OCI-LY1 (cell line): ENCODE measurements around the gene RASA2.
A peak's percentile ranks its signal among the peaks of the same experiment; 100 is the strongest.

ENCODE experiments used
- H2AFZ ChIP-seq: fragments of 200-600 bp; sonication (generic), shearing (Covaris generic); 2 replicates; pipeline ENCODE4 v1.6.0; 2014; ENCODE audit warnings: antibody characterized with exemption, mild to moderate bottlenecking, low read length
- H3F3A ChIP-seq: fragments of 200-600 bp; sonication (generic), shearing (Covaris generic); 2 replicates; pipeline ENCODE4 v1.6.0; 2014; ENCODE audit warnings: mild to moderate bottlenecking, antibody characterized with exemption, low read length, moderate library complexity; ENCODE audit not compliant: insufficient read depth
- H3K27ac ChIP-seq: fragments of 200-600 bp; sonication (generic); 2 replicates; pipeline ENCODE4 v1.5.1; 2014; ENCODE audit warnings: low read length, mixed run types, mild to moderate bottlenecking, low read depth; ENCODE audit not compliant: poor library complexity, severe bottlenecking
- H3K27me3 ChIP-seq: fragments of 200-600 bp; sonication (generic); 2 replicates; pipeline ENCODE4 v1.6.0; 2014; ENCODE audit warnings: antibody characterized with exemption, mild to moderate bottlenecking, low read length, moderate library complexity; ENCODE audit not compliant: insufficient read depth
- H3K36me3 ChIP-seq: fragments of 200-600 bp; sonication (generic); 2 replicates; pipeline ENCODE4 v1.6.1; 2014; ENCODE audit warnings: mild to moderate bottlenecking, antibody characterized with exemption, low read length, moderate library complexity, mixed read lengths; ENCODE audit not compliant: insufficient read depth
- H3K4me1 ChIP-seq: fragments of 200-600 bp; sonication (generic); 2 replicates; pipeline ENCODE4 v1.5.1; 2014; ENCODE audit warnings: mild to moderate bottlenecking, low read length, moderate library complexity; ENCODE audit not compliant: insufficient read depth, severe bottlenecking
- H3K4me2 ChIP-seq: fragments of 200-600 bp; sonication (generic), shearing (Covaris generic); 2 replicates; pipeline ENCODE4 v1.6.1; 2014; ENCODE audit warnings: low read length
- H3K4me3 ChIP-seq: fragments of 200-600 bp; sonication (generic); 2 replicates; pipeline ENCODE4 v1.5.1; 2014; ENCODE audit warnings: low read length, low read depth, mild to moderate bottlenecking, mixed read lengths; ENCODE audit not compliant: poor library complexity, severe bottlenecking
- H3K79me2 ChIP-seq: fragments of 200-600 bp; shearing (Covaris generic); 2 replicates; pipeline ENCODE4 v1.6.1; 2016; ENCODE audit warnings: mixed run types, low read length, mixed read lengths; ENCODE audit not compliant: insufficient read depth
- H3K9ac ChIP-seq: fragments of 200-600 bp; sonication (generic), shearing (Covaris generic); 2 replicates; pipeline ENCODE4 v1.6.1; 2014; ENCODE audit warnings: mild to moderate bottlenecking, low read length, mixed read lengths
- H3K9me2 ChIP-seq: fragments of 200-600 bp; sonication (generic), shearing (Covaris generic); 2 replicates; pipeline ENCODE4 v1.6.1; 2014; ENCODE audit warnings: low read depth, mild to moderate bottlenecking, low read length, mixed read lengths
- H3K9me3 ChIP-seq: fragments of 200-600 bp; shearing (Covaris generic); 2 replicates; pipeline ENCODE4 v1.6.1; 2014; ENCODE audit warnings: low read length, mixed read lengths
- H4K20me1 ChIP-seq: fragments of 200-600 bp; sonication (generic), shearing (Covaris generic); 2 replicates; pipeline ENCODE4 v1.6.0; 2016; ENCODE audit warnings: mild to moderate bottlenecking, low read length; ENCODE audit not compliant: insufficient read depth
- EZH2 ChIP-seq: fragments of 200-600 bp; sonication (generic), shearing (Covaris generic); IDR thresholded peaks from 2 replicates; pipeline ENCODE4 v1.8.0; 2017; ENCODE audit warnings: borderline replicate concordance, mixed run types, mild to moderate bottlenecking, antibody characterized with exemption, low read length, moderate library complexity, mixed read lengths
- TF ChIP-seq, protein P1 (sequence below): fragments of 200-600 bp; sonication (generic), shearing (Covaris generic); IDR thresholded peaks from 2 replicates; pipeline ENCODE4 v1.5.1; 2017; ENCODE audit warnings: mild to moderate bottlenecking, antibody characterized with exemption, low read length, moderate library complexity, mixed read lengths

The RASA2 gene

DNA sequence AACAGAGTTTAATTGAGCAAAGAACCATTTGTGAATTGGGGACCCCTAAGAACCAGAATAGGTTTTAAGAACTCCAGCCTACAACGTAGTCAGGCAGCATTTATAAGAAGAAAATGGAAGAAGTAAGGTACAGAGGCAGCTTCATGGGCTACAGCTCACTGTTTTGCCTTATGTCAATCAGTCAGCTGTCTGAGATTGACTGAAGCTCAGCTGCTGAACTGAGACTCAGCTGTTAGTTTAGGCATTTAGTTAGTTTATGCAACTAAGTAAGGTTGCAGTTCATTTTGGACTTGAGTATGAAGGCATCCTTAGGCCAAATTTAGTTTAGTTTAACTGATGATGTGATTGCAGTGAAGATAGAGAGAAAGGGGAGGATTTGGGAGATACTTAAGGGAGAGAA lies 34.1 kb upstream of the RASA2 start:
- H3K36me3 ChIP-seq, result no peaks in the 10 kb centered on the region
- no peaks in the 10 kb centered on the region for H3K9me2 ChIP-seq
- H3K4me3 ChIP-seq, result no peak overlapping the region
- peaks cover 10% of the 10 kb centered on the region for H3K4me1 ChIP-seq
- no peaks in the 10 kb centered on the region for H3K27me3 ChIP-seq
- H3K27ac ChIP-seq, result peak overlapping the region; percentile 46
- no peaks in the 10 kb centered on the region for H3F3A ChIP-seq
- H3K4me2 ChIP-seq, result no peak overlapping the region
- H3K9me3 ChIP-seq, result no peaks in the 10 kb centered on the region
- TF ChIP-seq, protein P1, sequence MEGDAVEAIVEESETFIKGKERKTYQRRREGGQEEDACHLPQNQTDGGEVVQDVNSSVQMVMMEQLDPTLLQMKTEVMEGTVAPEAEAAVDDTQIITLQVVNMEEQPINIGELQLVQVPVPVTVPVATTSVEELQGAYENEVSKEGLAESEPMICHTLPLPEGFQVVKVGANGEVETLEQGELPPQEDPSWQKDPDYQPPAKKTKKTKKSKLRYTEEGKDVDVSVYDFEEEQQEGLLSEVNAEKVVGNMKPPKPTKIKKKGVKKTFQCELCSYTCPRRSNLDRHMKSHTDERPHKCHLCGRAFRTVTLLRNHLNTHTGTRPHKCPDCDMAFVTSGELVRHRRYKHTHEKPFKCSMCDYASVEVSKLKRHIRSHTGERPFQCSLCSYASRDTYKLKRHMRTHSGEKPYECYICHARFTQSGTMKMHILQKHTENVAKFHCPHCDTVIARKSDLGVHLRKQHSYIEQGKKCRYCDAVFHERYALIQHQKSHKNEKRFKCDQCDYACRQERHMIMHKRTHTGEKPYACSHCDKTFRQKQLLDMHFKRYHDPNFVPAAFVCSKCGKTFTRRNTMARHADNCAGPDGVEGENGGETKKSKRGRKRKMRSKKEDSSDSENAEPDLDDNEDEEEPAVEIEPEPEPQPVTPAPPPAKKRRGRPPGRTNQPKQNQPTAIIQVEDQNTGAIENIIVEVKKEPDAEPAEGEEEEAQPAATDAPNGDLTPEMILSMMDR, result no peak
- no peak for TF ChIP-seq EZH2
- peak overlapping the region; percentile 37; the same call in 1 of the 2 replicates for H2AFZ ChIP-seq
- H4K20me1 ChIP-seq, result no peaks in the 10 kb centered on the region
- H3K9ac ChIP-seq, result no peak overlapping the region
- H3K79me2 ChIP-seq, result no peaks in the 10 kb centered on the region

DNA sequence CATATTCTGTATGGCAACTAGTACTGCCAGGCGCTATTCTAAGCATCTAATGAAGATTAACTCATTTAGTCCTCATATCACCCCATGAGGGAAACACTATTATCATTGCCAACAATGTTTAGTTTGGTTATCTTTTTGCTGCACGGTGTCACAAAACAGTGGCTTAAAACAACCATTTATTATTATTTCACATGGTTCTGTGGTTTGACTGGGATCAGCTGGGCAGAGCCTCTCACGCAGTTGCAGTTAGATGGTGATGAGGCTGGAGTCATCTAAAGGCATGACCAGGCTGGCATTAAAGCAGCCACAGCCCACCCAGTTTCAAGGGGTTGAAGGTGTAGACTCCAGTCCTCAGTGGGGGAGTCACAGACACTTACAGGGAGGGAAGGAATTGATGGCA lies 32.8 kb upstream of the RASA2 start:
- Histone ChIP-seq H2AFZ (no peak overlapping the region), H3K9me3 (no peaks in the 10 kb centered on the region), H3K9ac (no peak overlapping the region), H3K27me3 (peaks cover 1% of the 10 kb centered on the region; the same call in 1 of the 2 replicates), H3K79me2 (no peaks in the 10 kb centered on the region), H3K4me1 (peaks cover 10% of the 10 kb centered on the region), H4K20me1 (no peaks in the 10 kb centered on the region), H3K27ac (no peak overlapping the region), H3K4me2 (no peak overlapping the region), H3K9me2 (no peaks in the 10 kb centered on the region), H3K4me3 (no peak overlapping the region), H3K36me3 (no peaks in the 10 kb centered on the region), H3F3A (no peaks in the 10 kb centered on the region)
- TF ChIP-seq EZH2, result no peak
- TF ChIP-seq, protein P1, result no peak

DNA sequence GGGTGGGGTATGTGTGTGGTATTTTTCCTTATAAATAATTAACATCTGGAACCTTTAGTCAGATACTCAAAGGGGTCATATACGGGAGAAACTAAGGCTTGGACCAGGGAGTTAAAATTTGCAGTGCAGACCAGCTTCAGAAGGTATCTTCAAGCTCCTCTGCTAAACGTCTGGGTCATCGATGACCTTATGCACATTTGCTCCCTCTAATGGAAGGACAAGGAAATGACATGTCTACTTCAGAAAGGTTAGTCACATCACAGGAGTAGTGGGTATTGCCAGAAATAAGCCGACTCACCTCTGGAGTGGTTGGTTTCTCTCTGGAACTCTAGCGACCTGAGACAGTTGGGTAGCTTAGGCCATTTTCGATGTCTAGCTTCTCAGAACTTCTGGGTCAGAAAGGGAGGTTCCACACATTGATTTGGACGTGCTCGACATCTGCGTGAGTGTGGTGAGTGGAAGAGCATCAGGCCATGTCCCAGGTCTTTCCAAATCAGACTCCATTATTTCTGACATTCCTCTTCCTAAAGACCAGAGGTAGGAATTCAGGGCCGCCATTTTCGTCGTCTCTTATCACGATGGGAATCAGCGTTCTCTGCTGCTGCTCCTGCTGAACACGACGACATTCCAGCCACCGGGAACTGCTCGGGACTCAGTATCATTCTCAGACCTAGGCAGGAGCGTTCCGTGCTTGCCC lies 31.8 kb upstream of the RASA2 start:
- no peak overlapping the region for H2AFZ ChIP-seq

More for the DNA sequence above, 31.8 kb upstream of the RASA2 start:
- no peaks in the 10 kb centered on the region for H3K9me3 ChIP-seq
- no peaks in the 10 kb centered on the region for H3K9me2 ChIP-seq
- no peak overlapping the region for H3K4me3 ChIP-seq
- H3K27ac ChIP-seq, result no peak overlapping the region
- peaks cover 10% of the 10 kb centered on the region for H3K4me1 ChIP-seq
- H3K9ac ChIP-seq, result no peak overlapping the region
- no peaks in the 10 kb centered on the region for H3K36me3 ChIP-seq
- TF ChIP-seq, protein P1, result peak; percentile 83
- no peak for TF ChIP-seq EZH2
- no peaks in the 10 kb centered on the region for H3K79me2 ChIP-seq
- no peaks in the 10 kb centered on the region for H3F3A ChIP-seq
- no peak overlapping the region; the same call in 1 of the 2 replicates for H3K4me2 ChIP-seq
- H3K27me3 ChIP-seq, result peaks cover 4% of the 10 kb centered on the region; the same call in 1 of the 2 replicates
- H4K20me1 ChIP-seq, result no peaks in the 10 kb centered on the region
